MM.1S (cell line): Measurements from ENCODE around the gene HSD11B2.

ENCODE experiments used
- CTCF ChIP-seq: fragments of 300-600 bp; sonication (generic); IDR thresholded peaks from 2 replicates; pipeline ENCODE4 v1.5.1; 2016; ENCODE audit warnings: antibody characterized with exemption, low read length, mixed read lengths
- EZH2 ChIP-seq: fragments of 300-600 bp; sonication (generic); optimal IDR thresholded peaks from 2 replicates; pipeline ENCODE3; 2017; ENCODE audit warnings: low read depth, mild to moderate bottlenecking, antibody characterized with exemption, low read length, mixed read lengths
- EZH2phosphoT487 ChIP-seq: fragments of 300-600 bp; sonication (generic); IDR thresholded peaks from 2 replicates; pipeline ENCODE4 v1.6.1; 2018; ENCODE audit warnings: antibody characterized with exemption, low read length

GRCh38 chr16:67388191-67388590, 42.7 kb upstream of the HSD11B2 start:
- TF ChIP-seq CTCF (no peak), EZH2phosphoT487 (no peak), EZH2 (no peak)
